ENCODE data around the gene UGT1A8. TPM values are rescaled to one million over a fixed set of nuclear protein-coding genes. Genes with fewer than 3 reads are reported as not detected.
"Not testable (repeated sequence)": the region's sequence is repeated elsewhere in the genome, so short reads cannot be mapped to it uniquely, and the experiment has no call there.

The UGT1A8 gene
- total RNA-seq, 1 donor from 2014 or later = not detected

DNA sequence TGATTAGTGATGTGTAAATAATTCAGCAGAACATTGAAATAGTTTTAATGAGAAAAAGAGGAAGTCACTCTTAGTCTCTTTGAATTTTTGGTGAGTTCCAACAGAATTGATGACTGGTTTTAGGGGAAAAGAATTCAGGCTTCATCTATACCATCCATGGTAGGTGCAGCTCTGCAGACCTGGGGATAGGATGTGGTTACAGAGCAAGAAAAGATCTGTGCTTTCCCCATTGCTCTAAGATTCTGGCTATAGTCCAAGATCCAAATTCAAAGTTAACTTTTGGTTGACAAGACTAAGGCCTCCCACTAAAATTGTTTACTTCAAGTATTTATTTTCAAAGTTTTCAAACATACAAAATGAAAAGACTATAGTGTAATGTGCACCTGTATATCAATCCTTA is 22.4 kb downstream of the UGT1A8 start:
- Histone ChIP-seq H3K4me3 (no peak overlapping the region), H3K4me1 (no peaks in the 10 kb centered on the region), H3K27me3 (no peaks in the 10 kb centered on the region), H3K9me3 (no peaks in the 10 kb centered on the region), H3K36me3 (no peaks in the 10 kb centered on the region), H3K27ac (no peak overlapping the region)
- TF ChIP-seq, protein P1, sequence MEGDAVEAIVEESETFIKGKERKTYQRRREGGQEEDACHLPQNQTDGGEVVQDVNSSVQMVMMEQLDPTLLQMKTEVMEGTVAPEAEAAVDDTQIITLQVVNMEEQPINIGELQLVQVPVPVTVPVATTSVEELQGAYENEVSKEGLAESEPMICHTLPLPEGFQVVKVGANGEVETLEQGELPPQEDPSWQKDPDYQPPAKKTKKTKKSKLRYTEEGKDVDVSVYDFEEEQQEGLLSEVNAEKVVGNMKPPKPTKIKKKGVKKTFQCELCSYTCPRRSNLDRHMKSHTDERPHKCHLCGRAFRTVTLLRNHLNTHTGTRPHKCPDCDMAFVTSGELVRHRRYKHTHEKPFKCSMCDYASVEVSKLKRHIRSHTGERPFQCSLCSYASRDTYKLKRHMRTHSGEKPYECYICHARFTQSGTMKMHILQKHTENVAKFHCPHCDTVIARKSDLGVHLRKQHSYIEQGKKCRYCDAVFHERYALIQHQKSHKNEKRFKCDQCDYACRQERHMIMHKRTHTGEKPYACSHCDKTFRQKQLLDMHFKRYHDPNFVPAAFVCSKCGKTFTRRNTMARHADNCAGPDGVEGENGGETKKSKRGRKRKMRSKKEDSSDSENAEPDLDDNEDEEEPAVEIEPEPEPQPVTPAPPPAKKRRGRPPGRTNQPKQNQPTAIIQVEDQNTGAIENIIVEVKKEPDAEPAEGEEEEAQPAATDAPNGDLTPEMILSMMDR (IDR thresholded peaks at IDR 0.05) = no peak
- no peak for TF ChIP-seq POLR2AphosphoS5 (IDR thresholded peaks at IDR 0.05; ENCODE audit: insufficient read depth in 1 of 2, low read depth in 1 of 2)
- no peak for TF ChIP-seq POLR2A (IDR thresholded peaks at IDR 0.05)
- intact Hi-C loops (cut with DNase I) = no loop called here
- DNase-seq (ENCODE audit: extremely low spot score in 2 of 2) = no peak

DNA sequence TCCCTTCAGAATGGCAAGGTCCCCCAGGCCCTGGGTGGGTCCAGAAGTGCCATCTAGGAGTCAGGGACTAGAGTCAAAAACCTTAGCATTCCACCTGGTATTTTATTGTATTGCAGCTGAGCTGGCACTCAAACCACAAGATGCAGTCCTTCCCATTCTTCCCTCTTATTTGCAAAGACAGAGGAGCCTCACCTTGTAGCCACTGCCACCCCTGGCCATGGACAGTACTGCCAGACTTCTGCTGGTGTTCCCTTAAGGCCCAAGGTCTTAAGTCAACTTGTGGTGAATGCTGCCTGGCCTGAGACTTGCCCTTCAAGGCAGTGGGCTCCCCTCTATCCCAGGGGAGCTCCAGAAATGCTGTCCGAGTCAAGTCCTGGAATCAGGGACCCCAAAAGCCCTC is 25.7 kb downstream of the UGT1A8 start:
- Histone ChIP-seq H3K27me3 (no peaks in the 10 kb centered on the region), H3K27ac (no peak overlapping the region), H3K9me3 (no peaks in the 10 kb centered on the region), H3K36me3 (no peaks in the 10 kb centered on the region), H3K4me3 (no peak overlapping the region), H3K4me1 (no peaks in the 10 kb centered on the region)
- DNase-seq (ENCODE audit: extremely low spot score in 2 of 2) = no peak
- TF ChIP-seq, protein P1 (IDR thresholded peaks at IDR 0.05) = no peak
- no peak for TF ChIP-seq POLR2A (IDR thresholded peaks at IDR 0.05)
- no peak for TF ChIP-seq POLR2AphosphoS5 (IDR thresholded peaks at IDR 0.05; ENCODE audit: insufficient read depth in 1 of 2, low read depth in 1 of 2)
- intact Hi-C loops (cut with DNase I) = no loop called here

DNA sequence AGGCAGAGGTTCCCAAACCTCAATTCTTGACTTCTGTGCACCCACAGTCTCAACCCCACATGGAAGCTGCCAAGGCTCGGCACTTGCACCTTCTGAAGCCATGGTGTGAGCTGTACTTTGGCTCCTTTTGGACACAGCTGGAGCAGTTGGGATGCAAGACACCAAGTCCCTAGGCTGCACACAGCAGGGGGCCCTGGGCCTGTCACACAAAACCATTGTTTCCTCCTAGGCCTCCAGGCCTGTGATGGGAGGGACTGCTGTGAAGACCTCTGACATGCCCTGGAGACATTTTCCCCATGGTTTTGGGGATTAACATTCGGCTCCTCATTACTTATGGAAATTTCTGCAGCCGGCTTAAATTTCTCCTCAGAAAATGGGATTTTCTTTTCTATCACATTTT is 28.6 kb downstream of the UGT1A8 start:
- H3K4me3 ChIP-seq; intact Hi-C loops (cut with DNase I); H3K27ac ChIP-seq; H3K9me3 ChIP-seq; H3K36me3 ChIP-seq; DNase-seq (ENCODE audit: extremely low spot score in 2 of 2); H3K27me3 ChIP-seq; H3K4me1 ChIP-seq: not testable (repeated sequence)

DNA sequence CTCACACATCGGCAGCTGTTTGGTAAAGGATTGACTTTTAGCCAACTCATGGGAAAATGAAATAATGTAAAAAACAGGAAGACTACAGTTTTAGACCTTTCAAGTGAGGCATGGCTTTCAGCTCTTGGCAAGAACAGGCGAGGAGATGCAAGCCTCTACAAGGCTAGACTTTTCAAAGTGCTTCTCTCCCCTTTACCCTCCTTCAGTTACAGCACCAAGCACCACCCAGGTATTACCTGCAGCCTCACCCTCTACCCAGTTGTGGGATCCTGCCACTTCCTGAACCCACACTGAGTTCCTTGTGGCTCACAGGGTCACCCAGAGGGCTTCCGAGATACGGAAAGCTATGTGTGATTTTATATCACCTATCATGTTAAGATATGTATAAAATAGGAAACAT is 33.5 kb downstream of the UGT1A8 start:
- Histone ChIP-seq H3K36me3 (no peaks in the 10 kb centered on the region), H3K4me1 (no peaks in the 10 kb centered on the region), H3K4me3 (no peak overlapping the region), H3K27ac (no peak overlapping the region), H3K27me3 (no peaks in the 10 kb centered on the region), H3K9me3 (no peaks in the 10 kb centered on the region)
- no peak for DNase-seq (ENCODE audit: extremely low spot score in 2 of 2)
- TF ChIP-seq POLR2AphosphoS5 (IDR thresholded peaks at IDR 0.05; ENCODE audit: insufficient read depth in 1 of 2, low read depth in 1 of 2) (no peak), POLR2A (IDR thresholded peaks at IDR 0.05) (no peak)
- TF ChIP-seq, protein P1 (IDR thresholded peaks at IDR 0.05) = no peak
- intact Hi-C loops (cut with DNase I) = no loop called here

DNA sequence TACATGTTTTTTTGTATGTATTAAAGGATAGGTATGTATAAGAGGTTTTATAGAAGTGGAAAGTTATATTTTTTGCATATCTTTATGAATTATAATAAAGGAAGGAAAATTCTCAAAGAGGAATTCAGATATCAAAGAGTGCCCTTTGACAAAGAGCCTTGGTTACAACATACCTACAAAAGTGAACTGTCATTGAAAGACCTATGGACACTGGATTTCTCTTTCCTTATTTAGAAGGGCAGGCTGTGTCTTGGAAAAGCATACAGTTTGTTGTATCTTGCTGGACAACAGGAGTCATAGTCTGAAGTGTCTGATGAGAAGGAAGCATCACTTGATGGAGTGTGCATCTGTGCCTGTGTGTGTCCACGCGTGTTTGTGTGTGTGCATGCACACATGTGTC is 34.0 kb downstream of the UGT1A8 start:
- Histone ChIP-seq H3K4me1 (no peaks in the 10 kb centered on the region), H3K27me3 (no peaks in the 10 kb centered on the region), H3K4me3 (no peak overlapping the region), H3K9me3 (no peaks in the 10 kb centered on the region), H3K27ac (no peak overlapping the region), H3K36me3 (no peaks in the 10 kb centered on the region)
- TF ChIP-seq POLR2A (IDR thresholded peaks at IDR 0.05) (no peak), POLR2AphosphoS5 (IDR thresholded peaks at IDR 0.05; ENCODE audit: insufficient read depth in 1 of 2, low read depth in 1 of 2) (no peak)
- TF ChIP-seq, protein P1 (IDR thresholded peaks at IDR 0.05) = no peak
- DNase-seq (ENCODE audit: extremely low spot score in 2 of 2) = no peak
- intact Hi-C loops (cut with DNase I) = no loop called here

DNA sequence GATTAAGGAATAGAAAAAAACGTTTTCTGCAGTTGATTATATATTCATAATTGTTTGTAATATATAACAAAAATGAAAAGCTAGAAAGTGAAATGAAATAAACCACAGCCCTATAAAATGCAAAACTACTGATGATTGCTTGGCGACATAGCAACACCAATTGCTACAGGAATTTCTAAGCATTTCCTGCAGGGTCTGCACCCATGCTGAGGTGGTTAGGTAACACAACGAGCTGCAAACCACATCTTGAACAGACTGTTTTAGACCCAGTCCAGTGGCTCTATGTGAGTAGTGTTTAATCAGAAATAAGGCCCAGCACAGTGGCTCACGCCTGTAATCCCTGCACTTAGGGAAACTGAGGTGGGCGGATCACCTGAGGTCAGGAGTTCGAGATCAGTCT is 37.1 kb downstream of the UGT1A8 start:
- no peaks in the 10 kb centered on the region for H3K36me3 ChIP-seq
- no peaks in the 10 kb centered on the region for H3K4me1 ChIP-seq
- H3K4me3 ChIP-seq = no peak overlapping the region
- no peak for DNase-seq (ENCODE audit: extremely low spot score in 2 of 2)
- H3K27ac ChIP-seq = no peak overlapping the region
- intact Hi-C loops (cut with DNase I) = no loop called here
- H3K9me3 ChIP-seq = no peaks in the 10 kb centered on the region
- TF ChIP-seq POLR2AphosphoS5 (IDR thresholded peaks at IDR 0.05; ENCODE audit: insufficient read depth in 1 of 2, low read depth in 1 of 2) = no peak
- TF ChIP-seq POLR2A (IDR thresholded peaks at IDR 0.05) = no peak
- TF ChIP-seq, protein P1 (IDR thresholded peaks at IDR 0.05) = no peak
- H3K27me3 ChIP-seq = no peaks in the 10 kb centered on the region

Data from vagina (tissue), 2 donors.